ENCODE measurements around the gene CPSF4.

The CPSF4 gene

GRCh38 chr7:99394188-99394502, 44.6 kb upstream of the CPSF4 start:
- Histone ChIP-seq H3F3A (ENCODE audit: insufficient read depth) (peaks cover 42% of the 10 kb centered on the region), H3K36me3 (ENCODE audit: low read length) (no peaks in the 10 kb centered on the region), H4K20me1 (ENCODE audit: low read depth, low read length) (no peaks in the 10 kb centered on the region; the same call in 1 of the 2 replicates), H3K4me3 (ENCODE audit: insufficient read depth, low read length, poor library complexity, severe bottlenecking) (no peak overlapping the region), H3K9me2 (replicated peaks; ENCODE audit: insufficient read depth, low read length) (no peaks in the 10 kb centered on the region), H3K79me2 (ENCODE audit: insufficient read depth, low read length) (no peaks in the 10 kb centered on the region), H3K4me2 (ENCODE audit: low read depth, low read length, poor library complexity, severe bottlenecking) (no peak overlapping the region), H3K9me3 (ENCODE audit: insufficient read depth, low read length) (no peaks in the 10 kb centered on the region), H2AFZ (ENCODE audit: low read depth, low read length, severe bottlenecking) (no peak overlapping the region), H3K27me3 (ENCODE audit: low read length) (no peaks in the 10 kb centered on the region), H3K9ac (ENCODE audit: low read length) (no peak overlapping the region), H3K27ac (ENCODE audit: low read depth, low read length) (no peak overlapping the region)
- TF ChIP-seq EZH2phosphoT487 (conservative IDR thresholded peaks at IDR 0.05; ENCODE audit: low read length) (no peak), CTCF (IDR thresholded peaks at IDR 0.05; ENCODE audit: insufficient read depth, low read length, poor library complexity, severe bottlenecking) (no peak)

GRCh38 chr7:99395616-99396327, 43.0 kb upstream of the CPSF4 start:
- Histone ChIP-seq H3K9ac (ENCODE audit: low read length) (no peak overlapping the region), H3K79me2 (ENCODE audit: insufficient read depth, low read length) (no peaks in the 10 kb centered on the region), H3K36me3 (ENCODE audit: low read length) (no peaks in the 10 kb centered on the region), H4K20me1 (ENCODE audit: low read depth, low read length) (no peaks in the 10 kb centered on the region; the same call in 1 of the 2 replicates), H3F3A (ENCODE audit: insufficient read depth) (peaks cover 42% of the 10 kb centered on the region), H3K4me2 (ENCODE audit: low read depth, low read length, poor library complexity, severe bottlenecking) (no peak overlapping the region), H2AFZ (ENCODE audit: low read depth, low read length, severe bottlenecking) (no peak overlapping the region), H3K27me3 (ENCODE audit: low read length) (no peaks in the 10 kb centered on the region), H3K9me2 (replicated peaks; ENCODE audit: insufficient read depth, low read length) (no peaks in the 10 kb centered on the region), H3K9me3 (ENCODE audit: insufficient read depth, low read length) (no peaks in the 10 kb centered on the region), H3K4me3 (ENCODE audit: insufficient read depth, low read length, poor library complexity, severe bottlenecking) (no peak overlapping the region), H3K27ac (ENCODE audit: low read depth, low read length) (no peak overlapping the region)
- TF ChIP-seq CTCF (IDR thresholded peaks at IDR 0.05; ENCODE audit: insufficient read depth, low read length, poor library complexity, severe bottlenecking) (no peak), EZH2phosphoT487 (conservative IDR thresholded peaks at IDR 0.05; ENCODE audit: low read length) (no peak)

- H3K4me3 ChIP-seq (ENCODE audit: insufficient read depth, low read length, poor library complexity, severe bottlenecking), result no peak overlapping the region
- no peak for TF ChIP-seq EZH2phosphoT487 (conservative IDR thresholded peaks at IDR 0.05; ENCODE audit: low read length)
- TF ChIP-seq CTCF (IDR thresholded peaks at IDR 0.05; ENCODE audit: insufficient read depth, low read length, poor library complexity, severe bottlenecking), result no peak
- H3K9me2 ChIP-seq (replicated peaks; ENCODE audit: insufficient read depth, low read length), result no peaks in the 10 kb centered on the region
- H3K4me2 ChIP-seq (ENCODE audit: low read depth, low read length, poor library complexity, severe bottlenecking), result no peak overlapping the region
- H3K27me3 ChIP-seq (ENCODE audit: low read length), result no peaks in the 10 kb centered on the region
- no peaks in the 10 kb centered on the region for H3K79me2 ChIP-seq (ENCODE audit: insufficient read depth, low read length)
- H2AFZ ChIP-seq (ENCODE audit: low read depth, low read length, severe bottlenecking), result no peak overlapping the region
- H3F3A ChIP-seq (ENCODE audit: insufficient read depth), result peaks cover 42% of the 10 kb centered on the region
- no peaks in the 10 kb centered on the region for H3K36me3 ChIP-seq (ENCODE audit: low read length)
- no peaks in the 10 kb centered on the region; the same call in 1 of the 2 replicates for H4K20me1 ChIP-seq (ENCODE audit: low read depth, low read length)
- H3K27ac ChIP-seq (ENCODE audit: low read depth, low read length), result no peak overlapping the region
- H3K9me3 ChIP-seq (ENCODE audit: insufficient read depth, low read length), result no peaks in the 10 kb centered on the region
- H3K9ac ChIP-seq (ENCODE audit: low read length), result no peak overlapping the region
Measured at GRCh38 chr7:99396418-99397296, 42.1 kb upstream of the CPSF4 start.
